Measurements from ENCODE around the gene MS4A18.
"Not testable (repeated sequence)": the region's sequence is repeated elsewhere in the genome, so short reads cannot be mapped to it uniquely, and the experiment has no call there.

Gene MS4A18

DNA sequence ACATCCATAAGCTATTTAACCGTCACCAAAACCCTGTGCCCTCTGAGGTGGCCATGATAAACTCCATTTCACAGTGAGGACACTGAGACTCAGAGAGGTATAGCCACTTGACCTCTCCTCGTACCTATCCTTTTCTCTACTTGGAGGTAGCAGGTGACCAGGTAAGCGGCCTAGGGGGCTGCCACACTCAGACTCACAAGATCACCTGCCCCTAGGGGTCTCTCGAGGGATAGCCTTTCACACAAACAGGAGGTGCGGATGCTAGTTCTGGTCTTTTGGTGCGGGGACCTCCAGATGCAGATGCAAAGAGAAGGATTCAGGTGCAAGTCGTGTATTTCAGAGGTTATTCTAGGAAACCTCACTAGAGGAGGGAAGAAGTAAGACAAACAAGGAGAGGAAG lies 14.6 kb downstream of the MS4A18 start:
- DNase-seq (ENCODE audit: low spot score): no peak

DNA sequence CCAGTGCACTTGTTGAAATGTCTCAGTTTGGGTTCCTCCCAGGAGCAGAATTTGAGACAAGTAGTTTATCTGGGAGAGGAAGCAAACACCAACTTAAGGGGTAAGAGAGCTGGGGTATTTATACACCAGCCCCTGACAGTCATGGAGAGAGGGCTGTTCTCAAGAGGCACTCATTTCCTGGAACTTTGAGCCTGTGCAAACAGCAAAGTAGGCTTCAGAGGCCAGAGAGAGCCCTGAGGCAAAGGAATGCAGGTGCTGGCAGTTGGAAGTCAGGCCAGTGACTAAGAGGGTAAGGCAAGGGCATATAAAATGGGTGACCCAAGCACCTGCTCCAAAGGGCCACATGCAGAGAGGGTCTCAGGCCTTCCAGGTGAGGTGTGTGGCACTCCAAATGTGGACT lies 16.1 kb downstream of the MS4A18 start:
- DNase-seq (ENCODE audit: low spot score): no peak

DNA sequence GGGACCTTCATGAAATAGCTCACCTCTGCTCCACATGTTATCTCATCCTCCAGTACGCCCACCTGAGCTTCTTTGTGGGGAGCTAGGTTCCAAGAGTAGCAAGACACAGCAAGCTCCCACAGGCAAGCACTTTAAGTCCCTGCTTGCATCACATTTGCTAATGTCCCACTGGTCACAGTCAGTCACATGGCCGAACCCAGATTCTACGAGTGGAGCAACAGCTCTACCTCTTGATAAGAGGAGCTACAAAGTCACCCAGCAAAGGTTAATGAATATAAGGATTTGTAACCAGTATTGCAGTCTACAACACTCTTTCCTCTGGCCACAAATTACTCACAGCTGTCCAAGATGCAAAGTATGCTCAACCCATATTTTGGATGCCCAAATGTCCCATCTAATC lies 16.9 kb downstream of the MS4A18 start:
- DNase-seq (ENCODE audit: low spot score): no peak

DNA sequence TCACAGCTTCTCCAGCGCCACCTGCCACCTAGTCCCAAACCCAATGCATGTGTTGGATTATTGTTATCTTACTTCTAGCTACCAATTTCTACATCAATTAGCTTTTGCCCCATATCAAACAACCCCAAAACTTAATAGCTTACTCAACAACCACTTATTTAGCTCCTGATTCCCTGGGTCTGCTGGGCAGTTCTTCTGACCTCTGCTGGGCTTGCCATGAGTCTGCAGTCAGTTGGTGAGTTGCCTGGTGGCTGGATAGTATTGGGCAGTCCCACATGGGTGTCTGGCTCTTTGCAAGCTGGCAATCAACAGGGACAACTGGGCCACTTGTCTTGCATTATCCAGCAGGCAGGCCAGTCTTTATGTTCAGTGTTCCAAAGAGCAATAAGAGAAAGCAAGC lies 18.5 kb downstream of the MS4A18 start:
- no peak for DNase-seq (ENCODE audit: low spot score)

GRCh38 chr11:60744114-60744513 lies 19.6 kb downstream of the MS4A18 start:
- no peak for DNase-seq (ENCODE audit: low spot score)

DNA sequence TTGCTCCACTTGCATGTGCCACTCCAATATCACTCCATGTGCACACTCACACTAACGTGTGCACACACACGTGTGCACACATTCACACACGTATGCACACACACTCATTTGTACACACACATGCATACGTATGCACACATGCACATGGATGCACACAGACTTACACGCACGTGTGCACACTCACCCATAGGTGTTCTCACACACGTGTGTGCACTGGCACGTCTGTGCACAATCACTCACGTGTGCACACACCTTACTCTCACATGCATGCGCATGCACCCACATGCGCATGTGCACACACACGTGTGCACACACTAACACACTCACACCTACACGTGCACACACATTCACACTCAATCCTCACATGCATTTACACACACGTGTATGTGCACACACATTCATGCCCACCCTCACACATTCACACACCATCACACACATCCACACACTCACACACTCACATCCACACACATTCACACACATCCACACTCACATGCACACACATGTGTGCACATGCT lies 22.9 kb downstream of the MS4A18 start:
- no peak for DNase-seq (ENCODE audit: low spot score)

- DNase-seq (ENCODE audit: low spot score): no peak
Measured at GRCh38 chr11:60748225-60748624, 23.7 kb downstream of the MS4A18 start.

GRCh38 chr11:60748821-60749220 lies 24.3 kb downstream of the MS4A18 start:
- no peak for DNase-seq (ENCODE audit: low spot score)

DNA sequence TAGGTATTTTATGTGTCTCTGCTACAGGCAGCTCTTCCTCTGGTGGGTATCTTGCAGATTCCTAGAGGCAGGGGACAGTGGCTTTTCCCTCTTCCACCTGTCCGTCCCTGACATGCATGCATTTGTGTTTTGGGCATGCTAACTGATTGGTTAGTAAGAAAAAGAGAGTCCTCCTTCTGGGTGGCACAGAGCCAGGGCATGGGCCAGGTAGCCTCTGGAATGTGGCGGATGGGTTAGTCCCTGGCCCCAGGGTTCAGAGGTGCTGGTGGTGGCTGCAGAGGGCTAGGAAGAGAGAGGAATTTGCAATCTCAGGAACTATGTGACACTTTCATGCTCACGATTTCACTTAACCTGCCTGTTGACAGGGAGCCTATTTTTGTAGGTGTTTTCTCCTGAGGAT lies 26.4 kb downstream of the MS4A18 start:
- DNase-seq (ENCODE audit: low spot score): no peak

DNA sequence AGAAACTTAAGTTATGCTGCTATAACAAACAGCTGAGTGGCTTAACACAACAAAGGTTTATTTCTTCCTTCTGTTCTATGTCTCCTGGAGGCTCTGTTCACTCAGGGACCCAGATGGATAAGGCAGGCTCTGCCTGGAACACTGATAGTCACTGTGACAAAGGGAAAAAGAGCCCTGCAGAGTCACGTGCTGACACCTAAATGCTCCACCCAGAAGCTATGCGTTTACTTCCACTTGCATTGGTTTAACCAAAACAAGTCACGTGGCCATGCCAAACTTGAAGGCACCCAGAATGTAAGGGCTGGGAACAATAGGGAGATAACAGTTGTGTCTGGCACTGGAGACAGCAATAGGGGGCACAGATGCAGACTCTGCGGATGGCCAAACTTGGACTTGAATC lies 28.8 kb downstream of the MS4A18 start:
- DNase-seq (ENCODE audit: low spot score): no peak

DNA sequence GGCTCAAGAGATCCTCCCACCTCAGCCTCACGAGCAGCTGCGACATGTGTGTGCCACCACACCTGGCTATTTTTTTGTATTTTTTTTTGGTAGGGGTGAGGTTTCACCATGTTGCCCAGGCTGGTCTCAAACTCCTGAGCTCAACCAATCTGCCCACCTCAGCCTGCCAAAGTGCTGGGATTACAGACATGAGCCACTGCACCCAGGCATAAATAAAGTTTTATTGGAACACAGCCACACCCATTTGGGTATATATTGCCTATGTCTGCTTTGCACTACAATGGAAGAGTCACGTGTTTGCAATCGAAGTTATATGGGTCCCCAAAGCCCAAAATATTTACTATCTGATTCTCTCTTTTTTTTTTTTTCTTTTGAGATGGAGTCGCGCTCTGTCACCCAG lies 30.4 kb downstream of the MS4A18 start:
- no peak for DNase-seq (ENCODE audit: low spot score)

DNA sequence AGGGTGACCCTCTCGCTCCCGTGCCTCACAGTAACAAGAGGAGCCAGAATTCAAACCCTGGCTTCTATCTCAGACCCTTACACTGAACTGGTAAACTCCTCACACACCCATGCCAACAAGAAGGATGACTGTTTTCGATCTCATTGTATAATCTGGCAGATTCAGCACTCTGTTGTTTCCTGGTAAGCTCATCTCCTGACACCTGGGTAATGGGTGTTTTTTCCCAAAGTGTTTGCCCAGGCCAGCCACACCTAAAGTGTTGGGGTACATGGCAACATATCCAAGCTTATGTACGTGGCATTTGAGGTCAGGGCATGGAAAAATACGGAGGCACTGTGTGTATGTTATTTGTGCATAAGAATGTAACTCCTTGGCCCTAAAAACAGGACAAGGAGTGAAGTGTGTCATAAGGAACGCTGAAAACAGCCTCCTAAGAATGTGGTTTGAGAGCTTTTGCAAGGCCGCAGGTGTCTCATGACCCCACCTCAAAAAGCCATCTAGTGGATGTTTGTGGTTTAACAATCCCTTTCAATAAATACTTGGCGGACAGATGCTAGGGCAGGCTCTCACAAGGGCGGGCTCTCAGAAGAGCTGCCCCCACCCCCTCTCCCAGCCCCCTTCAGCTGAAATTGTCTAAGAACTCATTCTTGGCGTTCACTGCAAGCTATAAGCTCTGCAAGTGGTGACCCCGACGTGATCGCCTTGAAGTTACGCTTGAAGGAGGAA lies 31.9 kb downstream of the MS4A18 start, which contains the start of gene MS4A15:
MS4A15 (plus strand) TSS at position 561 of the 726 bp plus-strand sequence. CDS start 6,867 bp downstream, outside the sequence.
- peak; percentile 47 for DNase-seq (ENCODE audit: low spot score)

DNA sequence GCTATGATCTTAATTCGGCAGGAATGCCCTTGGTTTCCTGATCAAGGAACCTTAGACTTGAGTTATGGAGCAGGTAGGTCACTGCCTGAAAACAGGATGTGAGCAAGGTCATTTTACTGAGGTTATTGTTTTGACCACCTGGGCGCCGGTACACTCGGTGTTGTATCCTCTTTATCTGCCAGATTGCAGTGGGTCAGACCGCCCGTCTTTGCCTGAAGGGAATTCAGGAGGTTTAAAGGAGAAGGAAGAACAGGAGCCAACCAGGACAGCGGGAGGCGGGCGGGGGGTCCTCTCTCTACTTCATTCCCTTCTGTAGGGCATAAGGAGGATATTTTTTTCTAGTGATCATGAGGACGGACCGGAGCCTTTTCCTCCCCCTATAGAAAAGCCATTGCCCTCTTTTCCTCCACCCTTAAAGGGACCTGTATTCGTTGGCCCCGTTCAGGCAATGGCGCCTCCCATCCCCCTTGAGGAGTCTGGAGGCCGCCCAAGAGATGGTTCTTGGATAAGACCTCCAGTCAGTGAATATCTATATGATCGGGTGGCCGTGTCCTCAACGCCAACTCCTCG lies 32.8 kb downstream of the MS4A18 start:
- DNase-seq (ENCODE audit: low spot score): no peak

DNA sequence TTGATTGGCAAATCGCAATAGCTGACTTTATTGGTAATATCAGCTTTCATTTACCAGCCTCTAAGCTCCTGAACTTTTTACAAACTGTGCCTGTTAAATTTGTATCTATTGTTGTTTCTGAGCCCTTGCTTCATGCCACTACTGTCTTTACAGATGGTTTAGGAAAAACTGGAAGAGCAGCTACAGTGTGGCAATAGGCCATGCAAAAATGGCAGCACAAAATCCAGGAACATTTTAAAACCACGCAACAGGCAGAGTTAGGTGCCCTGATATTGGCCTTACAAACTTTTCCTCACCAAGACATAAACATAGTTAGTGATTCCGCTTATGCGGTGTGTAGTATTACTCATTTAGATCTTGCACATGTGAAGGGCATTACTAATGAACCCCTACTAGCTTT lies 34.2 kb downstream of the MS4A18 start:
- DNase-seq (ENCODE audit: low spot score): not testable (repeated sequence)

- DNase-seq (ENCODE audit: low spot score): not testable (repeated sequence)
Measured at GRCh38 chr11:60759438-60760225, 35.1 kb downstream of the MS4A18 start.

- DNase-seq (ENCODE audit: low spot score): no peak
Measured at GRCh38 chr11:60761436-60762190, 37.1 kb downstream of the MS4A18 start.

DNA sequence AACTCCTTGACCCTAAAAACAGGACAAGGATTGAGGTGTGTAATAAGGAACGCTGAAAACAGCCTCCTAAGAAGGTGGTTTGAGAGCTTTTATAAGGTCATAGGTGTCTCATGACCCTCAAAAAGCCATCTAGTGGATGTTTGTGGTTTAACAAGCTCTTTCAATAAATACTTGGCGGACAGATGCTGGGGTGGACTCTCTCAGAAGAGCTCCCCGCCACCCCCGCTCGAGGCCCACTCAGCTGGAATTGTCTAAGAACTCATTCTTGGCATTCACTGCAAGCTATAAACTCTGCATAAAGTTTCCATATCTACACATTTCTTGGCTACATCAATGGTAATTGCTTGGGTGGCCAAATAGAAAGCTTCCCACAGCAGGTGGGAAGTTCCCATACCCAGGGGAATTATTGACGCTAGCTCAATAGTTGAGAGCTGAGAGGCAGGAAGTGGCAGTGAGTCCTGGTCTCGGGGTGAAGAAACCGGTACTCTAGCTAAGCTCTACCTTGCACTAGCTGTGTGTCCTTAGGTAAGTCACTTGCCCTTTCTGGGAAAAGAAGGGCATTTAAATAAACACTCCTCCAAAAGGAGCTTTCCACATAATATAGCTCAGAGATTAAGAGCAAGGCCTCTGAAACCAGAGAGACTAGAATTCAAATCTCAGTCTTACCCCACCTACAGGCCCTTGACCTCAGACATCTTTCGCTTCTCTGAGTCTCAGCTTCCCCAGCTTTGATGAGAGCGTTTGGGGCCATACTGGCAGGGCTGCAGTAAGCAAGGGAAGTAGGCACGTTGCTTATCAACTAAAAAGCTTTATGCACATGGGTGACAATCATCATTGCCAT lies 38.6 kb downstream of the MS4A18 start:
- DNase-seq (ENCODE audit: low spot score): no peak

GRCh38 chr11:60763692-60764369 lies 39.3 kb downstream of the MS4A18 start:
- no peak for DNase-seq (ENCODE audit: low spot score)

GRCh38 chr11:60764879-60765278 lies 40.4 kb downstream of the MS4A18 start:
- DNase-seq (ENCODE audit: low spot score): no peak

DNA sequence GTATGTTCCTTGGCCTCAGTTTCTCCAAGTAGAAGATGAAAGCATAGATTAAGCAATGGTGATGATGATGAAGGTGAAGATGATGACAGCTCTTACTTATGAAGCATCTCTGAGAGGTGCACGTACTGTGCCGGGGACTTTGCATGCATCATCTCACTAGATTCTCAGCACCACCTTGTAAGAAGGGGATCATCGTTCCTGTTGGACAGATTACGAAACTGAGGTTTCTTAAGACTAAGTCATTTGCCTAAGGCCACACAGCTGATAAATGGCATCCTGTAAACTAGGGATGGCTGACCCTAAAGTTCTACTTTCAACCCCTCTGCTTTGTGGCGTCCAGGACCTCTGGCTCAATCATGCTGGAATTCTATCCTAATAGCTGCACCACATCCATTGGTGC lies 40.8 kb downstream of the MS4A18 start:
- DNase-seq (ENCODE audit: low spot score): no peak

- DNase-seq (ENCODE audit: low spot score): no peak
Measured at GRCh38 chr11:60766547-60766946, 42.0 kb downstream of the MS4A18 start.
